GM19455 (cell line): ENCODE results near the gene GNLY.

ENCODE experiments used
- ATAC-seq: cut with Tn5 transposase; IDR thresholded peaks from one replicate; pipeline ENCODE4 v1.9.1; 2021; ENCODE audit not compliant: unreplicated experiment

GNLY gene

DNA sequence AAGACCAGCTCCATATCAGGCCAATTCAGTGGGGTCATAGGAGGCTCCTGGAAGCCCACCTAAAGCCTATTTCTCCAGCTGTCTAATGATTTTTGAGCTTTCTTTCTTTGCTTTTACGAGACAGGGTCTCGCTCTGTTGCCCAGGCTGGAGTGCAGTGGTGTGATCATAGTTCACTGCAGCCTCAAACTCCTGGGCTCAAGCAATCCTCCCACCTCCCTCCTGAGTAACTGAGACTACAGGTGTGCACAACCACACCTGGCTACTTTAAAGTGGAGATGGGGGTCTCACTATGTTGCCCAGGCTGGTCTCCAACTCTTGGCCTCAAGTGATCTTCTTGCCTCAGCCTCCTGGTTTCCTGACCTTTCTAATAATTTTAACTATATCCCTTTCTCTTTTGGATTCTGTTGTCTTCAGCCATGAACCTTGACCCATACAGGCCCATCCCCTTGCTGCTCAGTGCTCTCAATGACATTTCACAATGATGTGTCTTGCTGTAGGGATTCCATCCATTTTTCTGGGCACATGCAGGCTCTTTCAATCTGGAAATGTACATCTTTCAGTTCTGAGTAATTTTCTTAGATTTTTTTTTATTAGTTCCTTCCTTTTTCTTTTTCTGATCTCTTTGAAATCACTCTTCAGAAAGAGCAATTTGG lies 29.7 kb downstream of the GNLY start:
- ATAC-seq, result no peak

DNA sequence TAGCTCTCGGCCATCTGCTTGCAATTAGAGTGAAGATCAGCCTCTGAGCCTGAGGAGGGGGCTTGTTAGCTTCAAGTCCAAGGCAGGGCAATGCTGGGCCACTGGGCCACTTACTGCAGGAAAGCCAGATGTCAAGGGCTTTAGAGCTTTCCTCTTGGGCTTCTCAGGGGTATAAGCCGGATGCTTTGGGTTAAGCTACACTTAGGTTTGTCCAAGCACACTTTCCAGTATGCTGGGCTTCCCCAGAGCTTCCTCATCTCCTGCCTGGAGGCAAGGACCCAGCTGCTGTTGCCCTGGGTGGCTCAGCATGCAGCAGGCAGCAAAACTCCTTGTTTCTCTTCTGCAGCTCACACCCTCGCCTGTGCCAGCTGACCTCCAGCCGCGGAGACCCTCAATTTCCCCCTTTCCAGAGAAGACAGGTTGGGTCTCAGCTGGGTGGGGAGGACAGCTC lies 30.6 kb downstream of the GNLY start:
- no peak for ATAC-seq

DNA sequence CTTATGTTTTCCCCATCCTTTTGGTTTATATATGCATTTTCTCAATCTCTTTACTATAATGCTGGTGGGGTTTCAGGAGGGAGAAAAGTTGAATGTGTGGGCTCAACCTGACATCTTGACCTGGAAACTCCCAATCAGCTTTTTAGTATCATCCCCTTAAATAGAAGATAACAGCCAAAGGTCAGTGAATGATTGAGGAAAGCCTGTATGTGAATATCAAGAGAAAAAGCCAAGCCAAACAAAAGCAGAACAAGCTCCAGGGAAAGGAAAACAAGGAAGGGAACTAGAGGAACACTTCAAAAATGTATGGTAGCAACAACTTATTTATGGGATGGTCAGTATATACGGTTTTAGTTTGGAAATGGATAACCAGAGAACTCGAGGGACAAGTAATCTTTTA lies 31.3 kb downstream of the GNLY start:
- no peak for ATAC-seq

DNA sequence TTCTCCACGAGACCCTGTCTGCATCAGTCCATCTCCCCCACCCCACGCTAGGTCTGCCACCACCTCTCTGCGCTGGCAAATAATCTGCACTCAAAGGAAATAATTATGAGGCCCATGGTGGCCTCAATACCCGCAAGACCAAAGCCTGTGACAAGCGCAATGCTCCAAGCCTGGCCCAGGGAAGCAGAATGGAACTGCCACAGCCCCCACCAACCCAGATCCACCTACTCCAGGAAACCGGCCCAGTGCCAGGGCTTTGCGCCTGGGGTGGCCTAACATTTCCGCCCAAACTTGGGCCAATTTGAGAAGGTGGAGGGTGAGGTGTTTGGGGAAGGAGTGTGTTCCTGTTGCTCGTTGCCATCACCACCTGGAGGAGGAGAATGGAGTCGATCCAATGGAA lies 33.6 kb downstream of the GNLY start:
- no peak for ATAC-seq

DNA sequence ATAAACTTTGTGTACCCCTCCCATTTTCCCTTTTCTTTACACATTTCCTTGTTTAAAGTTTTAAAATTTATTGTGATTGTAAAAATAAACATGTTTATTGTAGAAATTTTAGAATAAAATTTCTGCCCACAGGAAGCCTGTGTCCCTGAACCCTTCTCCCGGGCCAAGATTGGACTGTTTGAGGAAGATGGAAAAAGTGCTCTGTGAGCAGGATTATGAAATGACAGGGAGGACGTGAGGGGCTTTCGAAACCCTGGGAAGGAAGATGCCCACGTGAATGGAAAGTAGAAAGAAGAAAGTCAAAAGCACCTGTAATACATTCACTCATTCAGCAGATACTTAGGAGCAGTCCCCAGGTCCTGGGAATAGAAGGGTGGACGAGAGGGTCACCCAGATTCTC lies 34.2 kb downstream of the GNLY start:
- ATAC-seq, result no peak

DNA sequence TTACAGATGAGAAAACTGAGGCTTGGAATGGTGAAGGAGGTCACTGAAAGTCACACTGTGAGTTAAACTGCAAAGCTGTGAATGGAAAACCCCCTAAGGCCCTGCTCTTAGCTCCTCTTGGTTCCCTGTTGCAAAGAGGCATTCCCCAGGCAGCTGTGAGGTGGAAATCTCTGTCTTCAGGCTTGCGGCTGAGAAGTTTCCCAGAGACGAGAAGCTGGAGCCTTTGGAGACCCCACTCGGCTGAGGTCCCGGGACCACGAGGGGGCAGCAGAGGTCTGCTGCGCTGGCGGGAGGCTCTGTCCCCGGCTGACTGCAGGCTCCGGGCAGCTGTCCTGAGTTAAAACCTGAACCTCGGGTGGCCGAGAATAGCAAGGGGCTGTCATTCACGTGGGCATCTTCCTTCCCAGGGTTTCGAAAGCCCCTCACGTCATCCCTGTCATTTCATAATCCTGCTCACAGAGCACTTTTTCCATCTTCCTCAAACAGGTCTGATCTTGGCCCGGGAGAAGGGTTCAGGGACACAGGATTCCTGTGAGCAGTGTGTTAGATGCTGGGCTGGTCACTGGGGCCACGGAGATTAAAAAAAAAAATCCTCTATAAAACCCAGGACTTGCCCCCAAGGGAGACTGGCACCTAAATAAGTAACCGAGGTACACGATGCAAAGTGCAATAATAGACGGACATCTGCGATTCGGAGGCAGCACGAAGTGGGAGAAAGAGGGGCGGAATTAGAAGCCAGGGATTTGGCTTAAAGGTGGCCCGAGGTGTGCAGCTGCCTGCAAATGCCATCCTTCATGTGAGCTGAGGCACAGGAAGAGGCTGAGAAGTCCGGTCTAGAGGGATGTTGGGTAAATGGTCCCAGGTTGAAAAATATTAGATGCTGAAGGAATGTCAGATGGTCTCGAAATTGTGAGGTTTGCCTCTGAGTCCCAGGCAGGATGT lies 35.0 kb downstream of the GNLY start:
- no peak for ATAC-seq

DNA sequence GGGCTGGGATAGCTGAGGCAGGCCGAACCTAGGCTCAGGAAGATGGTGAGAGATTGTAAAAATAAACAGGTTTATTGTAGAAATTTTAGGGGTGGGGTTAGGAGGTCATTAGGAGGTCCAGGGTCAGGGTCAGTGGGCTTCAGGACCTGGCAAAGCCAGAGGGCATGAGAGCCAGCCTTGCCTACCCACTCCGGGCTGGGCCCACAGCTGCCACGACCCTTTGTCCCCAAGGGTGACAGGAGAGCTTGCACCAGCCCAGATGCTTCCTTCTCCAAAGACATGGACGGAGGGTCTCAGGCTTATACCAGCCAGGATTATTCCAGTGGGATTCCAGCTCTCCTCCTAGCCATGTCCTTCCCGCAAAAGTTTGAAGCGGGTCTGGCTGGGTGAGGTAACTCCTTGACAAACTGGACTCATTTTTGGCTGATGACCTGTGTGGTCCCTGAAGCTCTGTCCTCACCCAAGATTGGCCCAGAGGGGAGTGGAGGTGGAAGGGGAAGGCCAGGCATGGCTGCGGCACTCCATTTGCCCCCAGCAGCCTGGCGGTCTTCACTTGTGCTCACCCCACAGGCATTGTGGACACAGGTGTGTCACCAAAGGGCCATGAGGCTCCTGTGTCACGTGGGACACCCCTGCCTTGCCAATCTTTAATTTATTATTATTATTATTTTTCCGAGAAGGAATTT lies 35.8 kb downstream of the GNLY start:
- no peak for ATAC-seq

DNA sequence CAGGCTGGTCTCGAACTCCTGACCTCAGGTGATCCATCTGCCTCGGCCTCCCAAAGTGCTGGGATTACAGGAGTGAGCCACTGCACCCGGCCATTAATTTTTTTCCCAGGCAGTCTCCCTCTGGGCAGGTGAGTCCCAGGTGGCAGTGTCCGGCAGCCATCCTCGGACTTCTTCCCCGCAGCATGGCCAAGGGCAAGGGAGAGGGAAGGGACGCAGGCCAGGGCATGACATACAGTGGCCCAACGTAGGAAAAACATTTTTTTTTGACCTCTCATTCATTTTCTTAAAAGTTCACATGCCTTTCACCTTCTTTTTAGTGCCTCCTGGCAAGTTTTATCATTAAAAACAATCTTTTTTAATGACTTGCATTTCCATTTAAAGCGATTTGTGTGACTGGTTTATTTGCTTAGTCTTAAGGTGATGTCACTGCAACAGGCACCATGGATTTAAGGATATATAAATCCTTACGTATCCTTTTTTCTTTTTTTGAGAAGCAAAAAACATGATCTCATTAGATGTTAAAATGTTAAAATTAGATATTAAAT lies 36.6 kb downstream of the GNLY start:
- no peak for ATAC-seq

DNA sequence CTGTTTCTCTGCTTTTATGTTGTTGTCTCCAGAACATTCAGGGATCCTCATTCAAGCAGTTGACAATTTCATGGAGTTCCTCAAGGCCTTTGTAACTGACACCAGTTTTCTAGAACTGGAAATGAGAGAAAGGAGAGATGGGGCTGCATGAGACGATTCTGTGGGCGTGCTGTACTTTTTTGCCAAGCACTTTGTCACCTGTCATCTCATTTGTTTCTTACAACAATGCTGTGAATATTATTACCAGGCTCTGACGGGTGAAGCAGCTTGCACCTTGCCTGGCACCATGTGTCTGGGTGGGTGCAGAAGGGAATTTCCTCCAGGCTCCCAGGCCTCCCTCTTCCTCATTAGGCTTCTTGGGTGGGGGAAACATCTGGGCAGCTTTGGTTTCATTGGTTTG lies 37.4 kb downstream of the GNLY start:
- ATAC-seq, result no peak

DNA sequence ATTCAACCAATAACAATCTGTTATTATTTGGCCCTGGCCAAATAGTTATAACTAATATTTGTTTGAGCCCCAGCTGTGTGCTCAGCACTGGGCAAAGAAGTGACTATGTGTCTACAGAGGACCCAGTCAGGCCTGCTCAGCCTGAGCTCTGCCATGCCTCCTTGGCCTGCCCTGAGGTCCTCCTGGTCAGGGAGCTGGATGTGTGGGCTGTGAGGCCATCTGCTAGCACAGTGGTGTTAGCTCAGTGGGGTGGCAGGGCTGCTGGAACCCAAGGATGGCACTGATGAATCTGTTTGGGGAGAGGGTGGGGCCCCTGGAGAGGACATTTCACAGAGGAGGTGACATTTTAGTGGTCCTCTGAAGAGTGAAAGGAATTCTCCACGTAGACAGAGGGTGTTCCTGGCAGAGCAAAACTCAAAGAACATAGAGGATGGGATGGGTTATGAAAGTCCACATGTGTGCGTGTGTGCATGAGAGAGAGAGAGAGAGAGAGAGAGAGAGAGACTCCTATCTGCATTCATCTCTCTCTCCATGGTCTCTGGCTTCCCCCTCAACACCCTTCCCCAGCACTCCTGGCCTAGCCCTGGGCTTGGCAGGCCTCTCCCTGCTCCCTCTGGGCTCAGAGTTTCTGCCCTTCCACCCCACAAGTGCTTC lies 38.4 kb downstream of the GNLY start:
- no peak for ATAC-seq

DNA sequence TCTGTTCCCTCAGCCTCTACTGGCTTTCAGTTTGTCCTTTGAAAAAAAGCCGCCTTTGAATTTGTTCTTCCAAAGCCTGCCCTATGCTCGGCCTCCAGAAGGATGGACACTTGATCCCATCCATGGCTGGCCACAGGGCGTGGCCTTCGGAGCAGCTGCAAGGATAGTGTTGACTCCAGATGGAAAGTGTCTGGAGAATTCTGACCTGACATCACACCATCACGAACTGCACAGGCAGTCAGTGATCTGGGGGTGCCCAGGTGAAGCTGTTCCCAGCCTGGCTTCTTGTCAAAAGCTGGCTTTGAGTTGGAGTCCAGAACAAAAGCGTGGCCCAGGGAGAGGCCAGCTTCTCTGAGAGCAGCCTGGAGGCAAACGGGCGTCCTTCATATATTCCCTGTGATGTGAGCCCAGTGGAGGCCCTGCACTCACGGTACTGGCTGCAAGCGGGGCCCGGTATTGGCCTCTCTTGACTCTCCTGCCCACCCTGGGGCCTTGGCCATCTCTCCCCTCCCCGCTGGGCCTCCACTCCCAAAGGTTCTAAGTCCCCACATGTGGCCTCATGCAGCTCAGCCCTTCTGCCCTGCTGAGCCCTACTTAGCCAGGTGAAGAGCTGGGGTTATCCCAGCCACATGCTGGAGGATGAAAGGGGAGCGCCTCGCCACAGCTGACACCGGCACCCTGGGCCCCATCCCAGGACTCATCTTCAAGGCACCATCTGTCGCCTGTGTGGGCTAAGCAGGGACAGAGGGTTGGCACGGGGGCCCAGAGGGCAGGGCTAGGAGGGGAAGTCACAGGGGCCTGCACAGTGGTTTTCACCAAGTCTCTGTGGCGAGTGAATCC lies 39.2 kb downstream of the GNLY start:
- ATAC-seq, result no peak

DNA sequence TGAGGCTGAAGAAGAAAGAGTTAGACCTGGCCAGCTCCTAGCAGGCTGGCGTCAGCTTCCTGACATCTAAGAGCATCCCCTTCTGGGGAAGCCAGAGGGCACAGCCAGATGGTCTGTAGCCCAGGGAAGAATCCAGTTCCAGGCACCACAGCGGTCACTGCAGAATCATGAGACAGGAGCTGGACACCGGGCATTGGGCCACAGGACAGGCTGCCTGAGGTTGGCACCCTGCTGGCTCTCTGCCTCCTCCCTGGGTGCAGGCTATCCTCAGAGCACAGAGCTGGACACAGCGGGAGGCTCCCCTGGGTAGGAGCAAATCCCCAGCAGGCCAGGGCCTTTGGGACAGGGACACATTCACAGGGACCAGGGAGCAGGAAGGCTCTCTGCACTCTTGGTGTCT lies 39.9 kb downstream of the GNLY start:
- no peak for ATAC-seq

DNA sequence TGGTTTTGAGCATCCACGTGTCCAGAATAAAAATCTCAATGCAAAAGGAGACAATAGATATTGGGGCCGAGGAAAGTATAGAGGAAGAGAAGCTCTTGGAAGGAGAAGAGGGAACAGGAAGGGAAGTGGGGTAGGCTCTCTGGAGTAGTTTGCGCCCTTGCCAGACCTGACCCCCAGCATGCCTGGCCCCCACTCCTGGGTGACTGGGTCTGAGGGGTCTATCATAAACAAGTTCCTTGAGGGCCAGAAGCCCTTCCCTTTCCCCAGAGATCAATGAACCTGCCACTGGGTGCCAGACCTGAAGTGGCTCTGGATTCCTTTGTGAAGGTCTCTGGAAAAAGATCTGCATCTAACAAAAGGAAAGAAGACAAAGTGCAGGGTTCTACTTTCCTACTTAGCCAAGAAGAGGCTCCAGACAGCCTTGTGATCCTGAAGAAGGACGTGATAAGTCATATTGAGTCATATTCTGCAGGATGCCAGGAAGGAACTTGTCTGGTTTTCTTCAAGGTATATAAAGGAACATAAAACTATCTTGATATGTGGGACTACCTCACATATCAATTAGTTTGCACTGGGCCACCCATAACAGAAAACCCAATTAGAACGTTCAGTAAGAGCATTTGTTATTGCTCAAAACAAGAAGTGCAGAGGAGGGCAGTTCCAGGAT lies 40.9 kb downstream of the GNLY start:
- ATAC-seq, result no peak

DNA sequence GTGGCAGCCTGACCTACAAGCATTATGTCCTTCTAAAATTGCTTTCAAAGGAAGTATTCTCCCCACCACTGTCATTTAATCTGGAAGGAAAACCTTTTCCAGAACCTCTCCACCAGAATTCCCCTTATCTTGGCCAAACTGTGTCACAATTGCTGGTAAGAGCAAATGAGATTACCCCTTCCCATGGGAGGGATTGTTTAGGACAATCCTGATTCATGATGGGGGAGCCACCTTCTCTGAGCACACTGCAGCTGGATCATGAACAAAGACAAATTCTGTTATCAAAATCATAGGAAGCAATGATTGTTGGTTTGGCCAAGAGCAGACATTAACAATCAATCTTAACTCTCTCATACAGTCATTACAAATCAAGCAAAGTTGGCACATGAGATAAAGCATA lies 41.5 kb downstream of the GNLY start:
- no peak for ATAC-seq

DNA sequence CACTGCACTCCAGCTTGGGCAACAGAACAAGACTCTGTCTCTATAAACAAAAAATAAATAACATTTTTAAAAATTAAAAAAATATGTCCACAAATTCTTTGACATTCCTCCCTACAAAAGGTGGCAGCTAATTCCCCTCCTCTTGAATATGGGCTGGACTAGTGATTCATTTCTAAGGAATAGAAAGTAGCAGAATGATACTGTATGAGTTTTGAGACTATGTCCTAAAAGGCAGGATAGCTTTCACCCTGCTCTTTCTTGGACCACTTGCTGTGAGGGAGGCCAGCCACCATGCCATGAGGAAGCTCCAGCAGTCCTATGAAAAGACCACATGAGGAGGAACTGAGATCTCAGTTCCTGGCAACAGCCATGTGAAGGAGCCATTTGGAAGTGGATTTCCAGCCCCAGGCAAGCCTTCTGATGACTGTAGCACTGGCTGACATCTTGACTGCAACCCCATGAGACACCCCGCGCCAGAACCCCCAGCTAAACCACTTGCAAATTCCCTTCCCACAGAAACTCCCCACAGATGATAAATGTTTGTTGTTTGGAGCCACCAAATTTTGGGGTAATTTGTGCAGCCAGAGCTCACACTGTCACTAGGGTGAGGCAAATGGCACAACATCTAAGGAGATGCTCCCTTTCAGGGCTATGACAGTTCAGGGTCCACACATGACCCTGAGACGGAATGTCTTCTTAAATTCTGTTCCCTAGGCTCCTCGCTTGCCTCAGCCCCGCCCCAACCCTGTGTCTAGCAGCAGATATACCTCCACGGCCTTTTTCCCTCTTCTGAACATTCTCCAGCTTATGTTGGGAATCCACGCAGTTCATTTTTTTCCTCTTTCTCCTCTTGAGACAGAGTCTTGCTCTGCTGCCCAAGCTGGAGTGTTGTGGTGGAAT lies 42.5 kb downstream of the GNLY start:
- ATAC-seq, result no peak

DNA sequence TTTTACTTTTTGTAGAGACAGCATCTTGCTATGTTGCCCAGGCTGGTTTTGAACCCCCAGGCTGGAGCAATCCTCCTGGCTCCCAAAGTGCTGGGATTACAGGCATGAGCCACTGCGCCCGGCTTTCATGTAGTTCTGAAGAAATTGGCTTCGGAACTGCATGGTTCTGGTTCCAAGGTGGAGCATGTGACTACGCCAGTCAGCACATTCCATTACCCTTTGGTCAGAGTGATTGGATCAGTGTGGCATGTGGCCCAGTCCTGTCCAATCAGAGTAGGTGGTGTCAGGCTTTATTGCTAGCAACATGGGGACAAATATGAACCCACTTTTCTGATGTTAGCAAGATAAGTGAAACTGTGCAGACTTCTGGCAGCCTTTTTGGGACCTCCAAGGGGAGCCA lies 43.3 kb downstream of the GNLY start:
- no peak for ATAC-seq

DNA sequence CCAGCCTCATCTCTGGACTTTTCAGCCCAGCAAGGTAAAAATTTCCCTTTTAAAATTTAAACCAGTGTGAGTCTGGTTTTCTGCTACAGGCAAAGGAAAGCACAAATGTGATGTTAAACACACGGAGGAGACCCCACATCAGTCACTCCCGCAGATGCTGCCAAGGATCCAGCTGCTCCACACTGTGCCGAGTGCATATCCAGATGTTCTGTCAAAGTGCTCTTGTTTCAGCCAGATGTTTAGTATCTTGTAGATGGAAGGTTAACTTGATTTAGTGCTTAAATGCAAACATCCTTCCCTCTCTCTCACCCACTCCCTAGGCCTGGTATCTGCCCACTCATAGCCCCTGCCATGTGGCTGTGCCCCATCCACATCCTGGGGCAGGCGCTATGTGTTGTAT lies 43.8 kb downstream of the GNLY start:
- no peak for ATAC-seq

DNA sequence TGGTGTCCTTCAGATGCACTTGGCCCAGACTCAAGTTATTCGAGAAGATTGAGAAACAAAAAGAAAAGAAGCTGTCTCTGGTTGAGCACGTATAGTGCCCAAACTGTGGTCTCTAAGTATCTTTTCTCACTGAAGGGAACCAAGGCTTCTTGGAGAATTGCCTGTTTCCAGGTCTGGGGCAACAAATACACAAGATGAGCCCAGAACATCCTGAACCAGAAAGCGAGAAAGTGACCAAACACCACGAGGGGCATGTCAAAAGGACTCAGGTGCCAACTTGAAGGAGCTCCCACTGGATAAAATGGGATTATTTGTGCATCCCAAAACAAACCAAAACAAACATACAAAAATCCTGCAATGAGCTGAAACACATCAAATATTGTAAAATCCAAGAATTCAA lies 46.0 kb downstream of the GNLY start:
- ATAC-seq, result no peak
